H1 (cell line): ENCODE data around the gene IL1RAPL1. TPM values are rescaled to one million over a fixed set of nuclear protein-coding genes. Genes with fewer than 3 reads are reported as not detected.

ENCODE experiments used
- CTCF ChIA-PET: fragments of 300-600 bp; sonication (Branson Sonifier 250); formaldehyde crosslinking; loops from one replicate; lab custom pipeline; 2021; ENCODE audit not compliant: partially characterized antibody; lab: Charles Lee
- POLR2A ChIA-PET: fragments of 300-600 bp; sonication (Branson Sonifier 250); formaldehyde crosslinking; loops from one replicate; lab custom pipeline; 2021; ENCODE audit warnings: inconsistent platforms; ENCODE audit not compliant: partially characterized antibody; lab: Charles Lee
- DNase-seq, 2 experiments: peaks; one replicate each; pipeline versions ENCODE4 v3.0.0 to v3.0.0-alpha.2; 2010 to 2022; ENCODE audit warnings: low spot score in 2 of 2, low read depth in 1 of 2, mixed read lengths in 1 of 2
- FAIRE-seq: peaks from 2 replicates; lab custom pipeline; 2011; peaks lifted over from hg19 to GRCh38; lab: Jason Lieb, UNC
- H2AFZ ChIP-seq: 2 replicates; pipeline ENCODE4 v1.8.1; 2012; ENCODE audit warnings: low read length, inconsistent platforms
- H2AK5ac ChIP-seq: 2 replicates; pipeline ENCODE4 v1.6.1; 2013; ENCODE audit warnings: low read depth, low read length
- H2BK120ac ChIP-seq: replicated peaks from 2 replicates; pipeline ENCODE3; 2013; ENCODE audit warnings: low read depth, low read length, inconsistent platforms
- H2BK12ac ChIP-seq: 2 replicates; pipeline ENCODE4 v1.6.1; 2013; ENCODE audit warnings: low read depth, low read length
- H2BK15ac ChIP-seq: 2 replicates; pipeline ENCODE4 v1.6.1; 2013; ENCODE audit warnings: low read length
- H2BK20ac ChIP-seq: 2 replicates; pipeline ENCODE4 v1.6.1; 2013; ENCODE audit warnings: low read length
- H2BK5ac ChIP-seq: 2 replicates; pipeline ENCODE4 v1.6.1; 2013; ENCODE audit warnings: low read depth, low read length
- H3K14ac ChIP-seq: 2 replicates; pipeline ENCODE4 v1.6.1; 2013; ENCODE audit warnings: inconsistent platforms; ENCODE audit not compliant: insufficient read length
- H3K18ac ChIP-seq: 2 replicates; pipeline ENCODE4 v1.6.1; 2013; ENCODE audit warnings: low read length; ENCODE audit errors: extremely low read depth
- H3K23ac ChIP-seq: 2 replicates; pipeline ENCODE4 v1.6.1; 2013; ENCODE audit warnings: inconsistent platforms; ENCODE audit not compliant: insufficient read length
- H3K23me2 ChIP-seq: 2 replicates; pipeline ENCODE4 v1.6.1; 2013; ENCODE audit warnings: low read depth, low read length
- H3K27ac ChIP-seq: 2 replicates; pipeline ENCODE4 v1.6.1; 2011; ENCODE audit warnings: low read depth, low read length, inconsistent platforms
- H3K27me3 ChIP-seq, 4 experiments: replicated peaks in 1 of 4; 1 replicate in 1 of 4; 2 replicates in 3 of 4; pipeline versions ENCODE4 v1.6.1 to v1.8.1; 2011 to 2013; ENCODE audit warnings: low read length in 3 of 4, mild to moderate bottlenecking in 3 of 4, inconsistent platforms in 2 of 4, mixed read lengths in 2 of 4, moderate library complexity in 1 of 4; ENCODE audit not compliant: control insufficient read depth in 3 of 4, insufficient read depth in 3 of 4; ENCODE audit errors: extremely low read depth in 1 of 4
- H3K36me3 ChIP-seq, 4 experiments: 2 replicates each; pipeline versions ENCODE4 v1.6.1 to v1.8.1; 2011 to 2013; ENCODE audit warnings: mild to moderate bottlenecking in 4 of 4, low read length in 3 of 4, moderate library complexity in 2 of 4, control low read depth in 1 of 4, inconsistent platforms in 1 of 4; ENCODE audit not compliant: insufficient read depth in 4 of 4, control insufficient read depth in 2 of 4
- H3K4ac ChIP-seq: replicated peaks from 2 replicates; pipeline ENCODE3; 2013; ENCODE audit warnings: low read length, low read depth, mixed read lengths, inconsistent platforms; ENCODE audit not compliant: insufficient read length
- H3K4me1 ChIP-seq, 4 experiments: replicated peaks in 1 of 4; 1 replicate in 1 of 4; 2 replicates in 3 of 4; pipeline versions ENCODE4 v1.6.1 to v1.8.1; 2011 to 2013; ENCODE audit warnings: low read length in 3 of 4, inconsistent platforms in 2 of 4, mixed read lengths in 1 of 4; ENCODE audit not compliant: insufficient read depth in 4 of 4, control insufficient read depth in 3 of 4
- H3K4me2 ChIP-seq, 2 experiments: 2 replicates each; pipeline versions ENCODE4 v1.6.1 to v1.8.1; 2011 to 2013; ENCODE audit warnings: low read depth in 2 of 2, low read length in 2 of 2, control low read depth in 1 of 2, inconsistent platforms in 1 of 2, mild to moderate bottlenecking in 1 of 2; ENCODE audit not compliant: insufficient read depth in 1 of 2
- H3K4me3 ChIP-seq, 4 experiments: fragments of 200-600, 300-600 bp in 1 of 4; sonication (generic), shearing (Covaris generic), sonication (Bioruptor Twin) in 1 of 4; 2 replicates each; pipeline versions ENCODE4 v1.5.1 to v1.8.1; 2011 to 2016; ENCODE audit warnings: low read length in 4 of 4, low read depth in 3 of 4, control low read depth in 2 of 4, inconsistent platforms in 2 of 4, mild to moderate bottlenecking in 2 of 4, mixed read lengths in 1 of 4, moderate library complexity in 1 of 4; ENCODE audit not compliant: insufficient read depth in 2 of 4; ENCODE audit errors: extremely low read depth in 1 of 4
- H3K56ac ChIP-seq: replicated peaks from 2 replicates; pipeline ENCODE3; 2013; ENCODE audit warnings: low read depth, mild to moderate bottlenecking, mixed read lengths, low read length, inconsistent platforms; ENCODE audit not compliant: insufficient read length
- H3K79me1 ChIP-seq: 2 replicates; pipeline ENCODE4 v1.6.1; 2013; ENCODE audit warnings: low read depth, low read length, control low read depth
- H3K79me2 ChIP-seq, 2 experiments: 2 replicates each; pipeline versions ENCODE4 v1.6.1 to v1.8.1; 2012 to 2013; ENCODE audit warnings: low read length in 2 of 2, mild to moderate bottlenecking in 2 of 2, inconsistent platforms in 1 of 2; ENCODE audit not compliant: insufficient read depth in 2 of 2, control insufficient read depth in 1 of 2
- H3K9ac ChIP-seq, 4 experiments: replicated peaks in 1 of 4; 1 replicate in 1 of 4; 2 replicates in 3 of 4; pipeline versions ENCODE4 v1.6.1 to v1.8.1; 2011 to 2013; ENCODE audit warnings: low read depth in 3 of 4, low read length in 3 of 4, control low read depth in 2 of 4, mild to moderate bottlenecking in 2 of 4, moderate library complexity in 2 of 4, inconsistent platforms in 1 of 4; ENCODE audit errors: extremely low read depth in 1 of 4
- H3K9me3 ChIP-seq, 2 experiments: 2 replicates each; pipeline versions ENCODE4 v1.6.1 to v1.8.1; 2012 to 2013; ENCODE audit warnings: mild to moderate bottlenecking in 2 of 2, moderate library complexity in 2 of 2, control low read depth in 1 of 2, inconsistent platforms in 1 of 2, low read depth in 1 of 2, low read length in 1 of 2, mixed read lengths in 1 of 2; ENCODE audit not compliant: insufficient read depth in 2 of 2
- H4K20me1 ChIP-seq, 2 experiments: replicated peaks in 1 of 2; 2 replicates each; pipeline versions ENCODE3 to v1.8.1; 2011 to 2013; ENCODE audit warnings: inconsistent platforms in 2 of 2, low read length in 2 of 2, mild to moderate bottlenecking in 1 of 2; ENCODE audit not compliant: insufficient read depth in 2 of 2, control insufficient read depth in 1 of 2
- H4K5ac ChIP-seq: 2 replicates; pipeline ENCODE4 v1.6.1; 2013; ENCODE audit warnings: low read length, low read depth, mixed read lengths, inconsistent platforms; ENCODE audit not compliant: insufficient read length
- H4K8ac ChIP-seq: 2 replicates; pipeline ENCODE4 v1.8.0; 2013; ENCODE audit warnings: mild to moderate bottlenecking, moderate library complexity, low read length, inconsistent platforms; ENCODE audit not compliant: insufficient read depth; ENCODE audit errors: extremely low read depth
- H4K91ac ChIP-seq: replicated peaks from 2 replicates; pipeline ENCODE3; 2013; ENCODE audit warnings: low read length, mixed read lengths, inconsistent platforms; ENCODE audit not compliant: insufficient read length
- CHD2 ChIP-seq: IDR thresholded peaks from 2 replicates; pipeline ENCODE4 v1.6.1; 2012; ENCODE audit warnings: low read length, improper control_type of control experiment
- GTF2F1 ChIP-seq: IDR thresholded peaks from 2 replicates; pipeline ENCODE4 v1.6.1; 2012; ENCODE audit warnings: low read depth, low read length, improper control_type of control experiment, borderline replicate concordance
- HDAC6 ChIP-seq: IDR thresholded peaks from one replicate; pipeline ENCODE4 v1.7.1; 2012; ENCODE audit warnings: low read depth, mild to moderate bottlenecking, inconsistent platforms, low read length, moderate library complexity
- NRF1 ChIP-seq: IDR thresholded peaks from 2 replicates; pipeline ENCODE4 v1.6.1; 2011; ENCODE audit warnings: mild to moderate bottlenecking, low read depth, low read length, improper control_type of control experiment
- SAP30 ChIP-seq: fragments of 300-600 bp; sonication (generic); IDR thresholded peaks from 2 replicates; pipeline ENCODE4 v1.7.1; 2012; ENCODE audit warnings: low read length, moderate library complexity, mild to moderate bottlenecking, inconsistent platforms; ENCODE audit not compliant: insufficient read depth, insufficient replicate concordance
- SUZ12 ChIP-seq: fragments of 200-600 bp; sonication (generic); IDR thresholded peaks from 2 replicates; pipeline ENCODE4 v1.6.1; 2012; ENCODE audit warnings: mild to moderate bottlenecking, inconsistent platforms, low read length, moderate library complexity, mixed read lengths
- WGBS, 2 experiments: shearing (Covaris generic) in 1 of 2; methylation state at CpG; one replicate each; pipeline versions ENCODE4 v1.1.6 to v1.1.7; 2013 to 2015; ENCODE audit warnings: low lambda C conversion rate in 2 of 2, mixed read lengths in 2 of 2, inconsistent platforms in 1 of 2, low coverage in 1 of 2, missing lambda C conversion rate in 1 of 2; ENCODE audit not compliant: insufficient replicate concordance in 2 of 2, insufficient coverage in 1 of 2, insufficient read length in 1 of 2; ENCODE audit errors: extremely low coverage in 1 of 2, missing lambda C conversion rate in 1 of 2; 5-methylcytosine and 5-hydroxymethylcytosine counted together
- polyA plus RNA-seq, 7 experiments: library from polyadenylated mRNA; depleted of rRNA in 3 of 7; stranded (reverse) in 5 of 7; unstranded in 2 of 7; fragments of >200 nt in 5 of 7; fragments of 200-250 nt in 2 of 7; gene quantifications; 1 replicate in 5 of 7; 2 replicates in 1 of 7; 4 replicates in 1 of 7; pipeline versions ENCODE4 v1.2.1 to v1.2.3, GENCODE V29; 2011 to 2013; ENCODE audit warnings: missing spikeins in 2 of 7, mixed read lengths in 2 of 7
- total RNA-seq: library from RNA; stranded (reverse); fragmentation: NEBNext Ultra II Directional; extraction: Animal tissue kit (Norgen Biotek cat#: 25700); gene quantifications from 2 replicates; pipeline ENCODE4 v1.2.1, GENCODE V29; 2021

IL1RAPL1 gene
- total and polyA plus RNA-seq, 2 of the 8 experiments (the other 6 are each of a cell fraction or from before 2014, with no cell fraction given), result 0.11 to 0.35 TPM

GRCh38 chrX:29640106-29640505, 1052.9 kb downstream of the IL1RAPL1 start:
- TF ChIP-seq SUZ12 (no peak), SAP30 (no peak), GTF2F1 (no peak), NRF1 (no peak), HDAC6 (no peak), CHD2 (no peak)
- no peaks in the 10 kb centered on the region for H3K79me2 ChIP-seq
- H4K91ac ChIP-seq, result no peak overlapping the region
- H3K9me3 ChIP-seq, result no peaks in the 10 kb centered on the region
- H2AFZ ChIP-seq, result no peak overlapping the region
- no peak overlapping the region for H3K4me3 ChIP-seq
- H4K8ac ChIP-seq, result no peak overlapping the region
- no peaks in the 10 kb centered on the region for H3K4me1 ChIP-seq
- no peak overlapping the region for H2BK20ac ChIP-seq
- ChIA-PET CTCF (no interaction called here), POLR2A (no interaction called here)
- no peak overlapping the region for H2BK5ac ChIP-seq
- no peak overlapping the region for H2BK120ac ChIP-seq
- no peak overlapping the region for H2AK5ac ChIP-seq
- no peak overlapping the region for H3K4me2 ChIP-seq
- no peak overlapping the region for H3K18ac ChIP-seq
- H3K79me1 ChIP-seq, result no peaks in the 10 kb centered on the region
- no peaks in the 10 kb centered on the region for H4K20me1 ChIP-seq
- no peaks in the 10 kb centered on the region for H3K36me3 ChIP-seq
- H3K56ac ChIP-seq, result no peak overlapping the region
- no peak overlapping the region for H2BK15ac ChIP-seq
- H3K27me3 ChIP-seq, result no peaks in the 10 kb centered on the region
- no peak overlapping the region for H3K27ac ChIP-seq
- DNase-seq, result no peak
- no peak overlapping the region for H2BK12ac ChIP-seq
- H3K4ac ChIP-seq, result no peak overlapping the region
- 100% methylated on average over 2 of the region's 2 CpGs; no CpG with 5 or more reads in 1 of the 2 experiments for WGBS, 2 experiments
- H3K14ac ChIP-seq, result no peak overlapping the region
- H3K23ac ChIP-seq, result no peak overlapping the region
- no peak overlapping the region for H4K5ac ChIP-seq
- no peak for FAIRE-seq
- no peak overlapping the region for H3K9ac ChIP-seq
- H3K23me2 ChIP-seq, result no peaks in the 10 kb centered on the region
